Transverse colon (tissue), 4 donors: ENCODE data around the gene NPIPB13.
"Not testable (repeated sequence)": the region's sequence is repeated elsewhere in the genome, so short reads cannot be mapped to it uniquely, and the experiment has no call there.

ENCODE experiments used
- EP300 ChIP-seq: sonication (generic); formaldehyde crosslinking; IDR thresholded peaks from one replicate; pipeline ENCODE4 v1.6.1; 2017; ENCODE audit warnings: antibody characterized with exemption, low read depth
- POLR2AphosphoS5 ChIP-seq, 3 donors: sonication (generic); formaldehyde crosslinking; IDR thresholded peaks; one replicate each; pipeline ENCODE4 v1.6.1; 2016; ENCODE audit warnings: antibody characterized with exemption in 3 of 3
- TF ChIP-seq, protein P1 (sequence below), 5 experiments: fragments of 200-600 bp in 3 of 5; fragments of 450-650 bp in 2 of 5; sonication (generic) in 3 of 5; IDR thresholded peaks; 1 replicate in 2 of 5; 2 replicates in 3 of 5; pipeline ENCODE4 v1.5.1; 2016 to 2017; ENCODE audit warnings: antibody characterized with exemption in 5 of 5, inconsistent platforms in 3 of 5, mild to moderate bottlenecking in 2 of 5, moderate library complexity in 1 of 5

- not testable (repeated sequence) for TF ChIP-seq POLR2AphosphoS5 (IDR thresholded peaks at IDR 0.05); EP300
- TF ChIP-seq, protein P1, sequence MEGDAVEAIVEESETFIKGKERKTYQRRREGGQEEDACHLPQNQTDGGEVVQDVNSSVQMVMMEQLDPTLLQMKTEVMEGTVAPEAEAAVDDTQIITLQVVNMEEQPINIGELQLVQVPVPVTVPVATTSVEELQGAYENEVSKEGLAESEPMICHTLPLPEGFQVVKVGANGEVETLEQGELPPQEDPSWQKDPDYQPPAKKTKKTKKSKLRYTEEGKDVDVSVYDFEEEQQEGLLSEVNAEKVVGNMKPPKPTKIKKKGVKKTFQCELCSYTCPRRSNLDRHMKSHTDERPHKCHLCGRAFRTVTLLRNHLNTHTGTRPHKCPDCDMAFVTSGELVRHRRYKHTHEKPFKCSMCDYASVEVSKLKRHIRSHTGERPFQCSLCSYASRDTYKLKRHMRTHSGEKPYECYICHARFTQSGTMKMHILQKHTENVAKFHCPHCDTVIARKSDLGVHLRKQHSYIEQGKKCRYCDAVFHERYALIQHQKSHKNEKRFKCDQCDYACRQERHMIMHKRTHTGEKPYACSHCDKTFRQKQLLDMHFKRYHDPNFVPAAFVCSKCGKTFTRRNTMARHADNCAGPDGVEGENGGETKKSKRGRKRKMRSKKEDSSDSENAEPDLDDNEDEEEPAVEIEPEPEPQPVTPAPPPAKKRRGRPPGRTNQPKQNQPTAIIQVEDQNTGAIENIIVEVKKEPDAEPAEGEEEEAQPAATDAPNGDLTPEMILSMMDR (IDR thresholded peaks at IDR 0.05), result not testable (repeated sequence)
Observed at GRCh38 chr16:30205541-30206236, 42.6 kb downstream of the NPIPB13 start.
